Keratinocyte (primary cell): Measurements from ENCODE around the gene TRAF3.

Experiments
- EZH2 ChIP-seq: IDR thresholded peaks from one replicate; pipeline ENCODE4 v1.6.1; 2012; ENCODE audit warnings: inconsistent platforms, mild to moderate bottlenecking, low read length, moderate library complexity
- TF ChIP-seq, protein P1 (sequence below), 3 experiments: IDR thresholded peaks in 1 of 3; conservative IDR thresholded peaks in 1 of 3; optimal IDR thresholded peaks in 1 of 3; 2 replicates in 2 of 3; 3 replicates in 1 of 3; pipeline versions ENCODE3 to v1.5.1; 2011; ENCODE audit warnings: low read length in 3 of 3, mild to moderate bottlenecking in 3 of 3, moderate library complexity in 2 of 3, control low read depth in 1 of 3, inconsistent platforms in 1 of 3; ENCODE audit not compliant: insufficient read depth in 2 of 3; ENCODE audit errors: extremely low read depth in 1 of 3

DNA sequence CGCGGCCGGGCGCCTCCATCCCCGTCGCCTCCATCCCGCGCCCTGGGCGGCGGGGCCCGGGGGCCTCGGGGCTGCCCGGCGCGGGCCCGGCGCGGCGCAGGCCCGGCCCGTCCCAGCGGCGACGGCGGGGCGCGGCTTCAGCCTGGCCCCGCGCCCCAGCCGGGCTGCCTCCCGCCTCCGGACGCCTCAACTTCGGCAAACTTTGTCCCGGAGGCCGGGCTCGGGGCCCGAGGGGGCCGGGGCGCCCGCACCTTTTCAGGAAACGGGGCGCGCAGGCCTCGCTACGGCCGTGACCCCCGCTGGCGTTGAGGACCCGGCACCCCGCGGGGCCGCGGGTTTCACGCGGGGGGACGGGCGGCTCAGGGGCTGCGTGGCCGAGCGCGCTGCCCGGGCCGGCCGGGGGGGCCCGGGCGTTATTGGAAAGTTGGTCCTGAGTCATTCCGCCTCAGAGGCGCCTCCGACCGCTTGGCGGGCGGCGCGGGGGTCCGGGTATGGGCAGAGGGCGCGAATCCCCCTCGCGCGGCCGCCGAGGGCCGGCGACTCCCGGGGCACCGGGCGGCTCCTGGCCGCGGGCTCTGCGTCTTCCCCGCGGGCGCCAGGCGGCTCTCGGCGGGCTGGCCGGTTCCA, 575 bp downstream of the TRAF3 start:
- no peak for TF ChIP-seq EZH2
- TF ChIP-seq, protein P1, sequence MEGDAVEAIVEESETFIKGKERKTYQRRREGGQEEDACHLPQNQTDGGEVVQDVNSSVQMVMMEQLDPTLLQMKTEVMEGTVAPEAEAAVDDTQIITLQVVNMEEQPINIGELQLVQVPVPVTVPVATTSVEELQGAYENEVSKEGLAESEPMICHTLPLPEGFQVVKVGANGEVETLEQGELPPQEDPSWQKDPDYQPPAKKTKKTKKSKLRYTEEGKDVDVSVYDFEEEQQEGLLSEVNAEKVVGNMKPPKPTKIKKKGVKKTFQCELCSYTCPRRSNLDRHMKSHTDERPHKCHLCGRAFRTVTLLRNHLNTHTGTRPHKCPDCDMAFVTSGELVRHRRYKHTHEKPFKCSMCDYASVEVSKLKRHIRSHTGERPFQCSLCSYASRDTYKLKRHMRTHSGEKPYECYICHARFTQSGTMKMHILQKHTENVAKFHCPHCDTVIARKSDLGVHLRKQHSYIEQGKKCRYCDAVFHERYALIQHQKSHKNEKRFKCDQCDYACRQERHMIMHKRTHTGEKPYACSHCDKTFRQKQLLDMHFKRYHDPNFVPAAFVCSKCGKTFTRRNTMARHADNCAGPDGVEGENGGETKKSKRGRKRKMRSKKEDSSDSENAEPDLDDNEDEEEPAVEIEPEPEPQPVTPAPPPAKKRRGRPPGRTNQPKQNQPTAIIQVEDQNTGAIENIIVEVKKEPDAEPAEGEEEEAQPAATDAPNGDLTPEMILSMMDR (optimal IDR thresholded peaks at IDR 0.05 in 1 of 3, IDR thresholded peaks at IDR 0.05 in 1 of 3, conservative IDR thresholded peaks at IDR 0.05 in 1 of 3; ENCODE audit: extremely low read depth in 1 of 3, insufficient read depth in 2 of 3, low read length in 3 of 3): no peak
